Aorta (tissue), 5 donors: ENCODE data around the gene C20orf144. TPM values are rescaled to one million over a fixed set of nuclear protein-coding genes. Genes with fewer than 3 reads are reported as not detected.
A peak's percentile ranks its signal among the peaks of the same experiment; 100 is the strongest.

Experiments
- ATAC-seq: fragments of 200-7000 bp; cut with Tn5 transposase; one replicate; pipeline ENCODE4 v1.9.1; 2022; ENCODE audit warnings: moderate library complexity; ENCODE audit not compliant: low FRiP score
- DNase-seq, 2 donors: peaks; one replicate each; pipeline ENCODE4 v3.0.0-alpha.2; 2020
- H3K27ac ChIP-seq, 2 donors: one replicate each; pipeline ENCODE4 v1.5.1; 2013; ENCODE audit warnings: low read length in 2 of 2, mild to moderate bottlenecking in 2 of 2, moderate library complexity in 2 of 2, control low read depth in 1 of 2, inconsistent platforms in 1 of 2, low read depth in 1 of 2
- H3K27me3 ChIP-seq, 2 donors: one replicate each; pipeline ENCODE4 v1.6.1; 2013; ENCODE audit warnings: control low read depth in 1 of 2, low read length in 1 of 2, mild to moderate bottlenecking in 1 of 2, moderate library complexity in 1 of 2; ENCODE audit not compliant: insufficient read depth in 2 of 2, control insufficient read depth in 1 of 2
- H3K36me3 ChIP-seq, 2 donors: one replicate each; pipeline ENCODE4 v1.6.1; 2013; ENCODE audit warnings: control low read depth in 1 of 2, low read length in 1 of 2, mild to moderate bottlenecking in 1 of 2; ENCODE audit not compliant: insufficient read depth in 2 of 2, control insufficient read depth in 1 of 2
- H3K4me1 ChIP-seq, 2 donors: one replicate each; pipeline ENCODE4 v1.6.1; 2013; ENCODE audit warnings: low read length in 2 of 2, control low read depth in 1 of 2, mild to moderate bottlenecking in 1 of 2, moderate library complexity in 1 of 2; ENCODE audit not compliant: insufficient read depth in 2 of 2, control insufficient read depth in 1 of 2
- H3K4me3 ChIP-seq, 2 donors: one replicate each; pipeline ENCODE4 v1.5.1; 2013; ENCODE audit warnings: low read length in 2 of 2, control low read depth in 1 of 2, mild to moderate bottlenecking in 1 of 2
- H3K9me3 ChIP-seq: one replicate; pipeline ENCODE4 v1.6.1; 2013; ENCODE audit warnings: mild to moderate bottlenecking, low read length; ENCODE audit not compliant: control insufficient read depth
- WGBS, 2 donors: extraction: QIAGEN DNeasy Blood & Tissue Kit; methylation state at CpG; one replicate each; pipeline ENCODE4 v1.1.7; 2013; 5-methylcytosine and 5-hydroxymethylcytosine counted together
- intact Hi-C, 2 donors: fragments of 100-400 bp; cut with DNase I; formaldehyde crosslinking; loops; one replicate each; pipeline versions ENCODE4 v1.14.2 to v1.15.0; 2022
- polyA plus RNA-seq, 2 donors: library from polyadenylated mRNA; stranded (reverse); fragments of 200-250 nt; gene quantifications; one replicate each; pipeline ENCODE4 v1.2.3, GENCODE V29; 2013
- total RNA-seq, 2 donors: library from RNA; stranded (reverse); fragmentation: NEBNext Ultra II Directional; extraction: Animal tissue kit (Norgen Biotek cat#: 25700); gene quantifications; one replicate each; pipeline ENCODE4 v1.2.1, GENCODE V29; 2021
- donor health status: healthy with polysubstance abuse.
- donor health status: Bipolar disorder and iron deficiency.
- donor health status: DM: no; HTN: no; CAD: no.
- donor health status: DM: no; HTN: no; CAD: no.
- donor health status: DM: yes; HTN: yes; CAD: no.

Gene C20orf144
- total and polyA plus RNA-seq, 4 donors, result 0.16 to 0.31 TPM; not detected in 2

- Histone ChIP-seq H3K9me3 (no peaks in the 10 kb centered on the region), H3K36me3 (no peaks in the 10 kb centered on the region), H3K27me3 (no peaks in the 10 kb centered on the region), H3K4me1 (no peaks in the 10 kb centered on the region), H3K27ac (peak within 1 kb of the TSS in 1 of 2 donors; percentile 85), H3K4me3 (peak within 1 kb of the TSS; percentile 12 to 28)
- WGBS, 2 donors, result 2 to 5% methylated on average over 41 to 50 of the region's 50 CpGs
- intact Hi-C loops, result loop anchor here in 1 of 2 donors (5.0 kb wide), 2 partner anchors 209 to 249 kb away; no protein-coding TSS in a partner anchor
- peak; percentile 99 for DNase-seq
- peak; percentile 87 for ATAC-seq
Observed at GRCh38 chr20:33666293-33667244, 4.4 kb downstream of the C20orf144 start, which contains the start of gene ACTL10. Gene ACTL10, plus strand, starts transcription at chr20:33666943. Its CDS starts 555 bp downstream, at chr20:33667498.

- Histone ChIP-seq H3K4me3 (peak overlapping the region; percentile 12 to 28), H3K4me1 (no peaks in the 10 kb centered on the region), H3K9me3 (no peaks in the 10 kb centered on the region), H3K27ac (peak overlapping the region in 1 of 2 donors; percentile 75), H3K27me3 (no peaks in the 10 kb centered on the region), H3K36me3 (no peaks in the 10 kb centered on the region)
- ATAC-seq (peak; percentile 39), DNase-seq (peak; percentile 74 to 88)
- 3 to 7% methylated on average over 45 to 55 of the region's 55 CpGs for WGBS, 2 donors
- intact Hi-C loops, result loop anchor here in 1 of 2 donors (5.0 kb wide), 2 partner anchors 210 to 250 kb away; no protein-coding TSS in a partner anchor
Observed at GRCh38 chr20:33667245-33667675, 5.1 kb downstream of the C20orf144 start.

GRCh38 chr20:33667676-33668465 is 5.7 kb downstream of the C20orf144 start:
- ATAC-seq (peak; percentile 85), DNase-seq (peak; percentile 85 to 92)
- Histone ChIP-seq H3K27ac (peak overlapping the region in 1 of 2 donors; percentile 75), H3K36me3 (no peaks in the 10 kb centered on the region), H3K27me3 (no peaks in the 10 kb centered on the region), H3K9me3 (no peaks in the 10 kb centered on the region), H3K4me1 (no peaks in the 10 kb centered on the region), H3K4me3 (peak overlapping the region in 1 of 2 donors; percentile 28)
- intact Hi-C loops, result loop anchor here in 1 of 2 donors (5.0 kb wide), 2 partner anchors 211 to 251 kb away; no protein-coding TSS in a partner anchor
- 8 to 27% methylated on average over 45 to 47 of the region's 47 CpGs for WGBS, 2 donors

- ATAC-seq, result no peak
- H3K4me3 ChIP-seq, result no peak overlapping the region
- no peaks in the 10 kb centered on the region for H3K9me3 ChIP-seq
- no peak for DNase-seq
- 84 to 87% methylated on average over 13 of the region's 13 CpGs for WGBS, 2 donors
- no peaks in the 10 kb centered on the region for H3K27me3 ChIP-seq
- H3K36me3 ChIP-seq, result no peaks in the 10 kb centered on the region
- intact Hi-C loops, result loop anchor here in 1 of 2 donors (5.0 kb wide), 2 partner anchors 211 to 251 kb away; no protein-coding TSS in a partner anchor
- H3K4me1 ChIP-seq, result no peaks in the 10 kb centered on the region
- no peak overlapping the region for H3K27ac ChIP-seq
Observed at GRCh38 chr20:33668466-33669155, 6.5 kb downstream of the C20orf144 start.

- Histone ChIP-seq H3K27ac (no peak overlapping the region), H3K9me3 (no peaks in the 10 kb centered on the region), H3K4me3 (no peak overlapping the region), H3K4me1 (no peaks in the 10 kb centered on the region), H3K27me3 (no peaks in the 10 kb centered on the region), H3K36me3 (no peaks in the 10 kb centered on the region)
- no peak for DNase-seq
- ATAC-seq, result no peak
- WGBS, 2 donors, result 89 to 91% methylated on average over 5 of the region's 5 CpGs
- intact Hi-C loops, result loop anchor here in 1 of 2 donors (5.0 kb wide), 2 partner anchors 212 to 252 kb away; no protein-coding TSS in a partner anchor
Observed at GRCh38 chr20:33669224-33669623, 7.1 kb downstream of the C20orf144 start.

- intact Hi-C loops, result loop anchor here in 1 of 2 donors (5.0 kb wide), 2 partner anchors 213 to 253 kb away; no protein-coding TSS in a partner anchor
- no peaks in the 10 kb centered on the region for H3K4me1 ChIP-seq
Observed at GRCh38 chr20:33669873-33670640, 7.9 kb downstream of the C20orf144 start.

GRCh38 chr20:33670715-33671499 is 8.8 kb downstream of the C20orf144 start:
- 68 to 83% methylated on average over 6 of the region's 6 CpGs for WGBS, 2 donors
- Histone ChIP-seq H3K27me3 (no peaks in the 10 kb centered on the region), H3K4me1 (no peaks in the 10 kb centered on the region), H3K9me3 (no peaks in the 10 kb centered on the region), H3K36me3 (no peaks in the 10 kb centered on the region), H3K4me3 (no peak overlapping the region), H3K27ac (no peak overlapping the region)
- DNase-seq (no peak), ATAC-seq (no peak)
- intact Hi-C loops, result no loop called here

More at GRCh38 chr20:33669873-33670640, 7.9 kb downstream of the C20orf144 start:
- DNase-seq, result no peak
- ATAC-seq, result no peak
- Histone ChIP-seq H3K27ac (no peak overlapping the region), H3K27me3 (no peaks in the 10 kb centered on the region), H3K9me3 (no peaks in the 10 kb centered on the region), H3K36me3 (no peaks in the 10 kb centered on the region), H3K4me3 (no peak overlapping the region)
- WGBS, 2 donors, result 38 to 57% methylated on average over 13 of the region's 13 CpGs
